Activated T-helper 1 cell treated with anti-CD3 and anti-CD28 coated beads, Interleukin-2, amount 50 U/mL, for 16 hours (primary cell): Measurements from ENCODE around the gene VSIR.

Source experiments
- DNase-seq, 2 donors: peaks; one replicate each; pipeline ENCODE4 v3.0.0-alpha.2; 2020; ENCODE audit warnings: low read depth in 1 of 2, low spot score in 1 of 2

Gene VSIR

DNA sequence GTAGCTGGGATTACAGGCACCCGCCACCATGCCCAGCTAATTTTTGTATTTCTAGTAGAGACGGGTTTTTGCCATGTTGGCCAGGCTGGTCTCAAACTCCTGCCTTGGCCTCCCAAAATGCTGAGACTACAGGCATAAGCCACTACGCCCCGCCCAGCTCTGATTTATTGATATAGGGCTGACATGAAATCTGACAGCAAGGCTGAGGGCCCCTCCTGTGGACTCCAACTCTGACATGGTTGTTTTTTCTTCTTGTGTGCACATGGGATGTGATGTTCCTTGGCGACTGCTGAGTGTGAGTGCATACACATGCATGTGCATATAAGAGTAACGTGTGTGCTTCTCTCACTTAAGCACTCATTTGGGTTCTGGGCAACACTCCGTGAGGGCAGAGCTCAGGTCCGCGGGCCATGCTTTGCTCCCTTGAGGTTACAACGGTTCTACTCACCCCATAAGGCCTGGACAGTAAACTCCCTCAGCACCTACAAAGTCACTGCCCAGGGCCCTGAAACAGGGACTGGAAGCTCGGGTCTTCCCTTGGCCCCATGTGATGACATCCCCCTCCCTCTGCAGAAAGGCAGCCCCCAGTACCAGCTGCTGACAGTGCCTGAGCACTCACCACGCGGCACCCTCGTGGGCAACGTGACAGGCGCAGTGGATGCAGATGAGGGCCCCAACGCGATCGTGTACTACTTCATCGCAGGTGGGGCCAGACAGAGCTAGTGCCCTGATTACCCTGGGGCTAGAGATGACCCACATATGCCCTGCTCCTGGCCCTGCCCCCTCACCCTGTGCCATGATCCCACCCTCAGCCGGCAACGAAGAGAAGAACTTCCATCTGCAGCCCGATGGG, 33.6 kb upstream of the VSIR start:
- DNase-seq, result no peak

DNA sequence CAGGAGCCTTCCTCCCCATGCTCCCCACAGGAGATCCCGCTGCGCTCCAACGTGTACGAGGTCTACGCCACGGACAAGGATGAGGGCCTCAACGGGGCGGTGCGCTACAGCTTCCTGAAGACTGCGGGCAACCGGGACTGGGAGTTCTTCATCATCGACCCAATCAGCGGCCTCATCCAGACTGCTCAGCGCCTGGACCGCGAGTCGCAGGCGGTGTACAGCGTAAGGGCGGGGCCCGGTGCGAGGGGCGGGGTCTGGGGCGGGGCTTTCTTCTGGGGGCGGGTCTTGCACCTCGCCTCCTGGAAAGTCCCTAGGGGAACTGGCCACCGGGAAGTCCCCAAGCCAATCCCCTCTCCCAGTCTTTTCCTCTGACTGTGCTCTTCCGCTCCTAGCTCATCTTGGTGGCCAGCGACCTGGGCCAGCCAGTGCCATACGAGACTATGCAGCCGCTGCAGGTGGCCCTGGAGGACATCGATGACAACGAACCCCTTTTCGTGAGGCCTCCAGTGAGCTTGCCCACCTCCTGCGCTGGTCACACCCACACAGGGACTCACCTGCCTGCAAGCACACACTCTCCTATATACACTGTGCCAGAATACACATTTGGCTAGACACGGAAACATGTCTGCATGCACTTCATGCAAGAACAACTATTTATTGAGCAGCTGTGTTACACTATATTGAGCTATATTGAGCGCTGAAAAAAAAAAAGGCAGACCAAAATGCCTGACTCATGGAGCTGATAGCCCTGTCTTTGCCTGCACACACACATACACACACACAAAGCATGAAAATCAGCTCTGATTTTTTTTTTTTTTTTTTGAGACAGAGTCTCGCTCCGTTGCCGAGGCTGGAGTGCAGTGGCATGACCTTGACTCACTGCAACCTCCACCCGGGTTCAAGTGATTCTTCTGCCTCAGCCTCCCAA, 32.7 kb upstream of the VSIR start:
- DNase-seq, result no peak

DNA sequence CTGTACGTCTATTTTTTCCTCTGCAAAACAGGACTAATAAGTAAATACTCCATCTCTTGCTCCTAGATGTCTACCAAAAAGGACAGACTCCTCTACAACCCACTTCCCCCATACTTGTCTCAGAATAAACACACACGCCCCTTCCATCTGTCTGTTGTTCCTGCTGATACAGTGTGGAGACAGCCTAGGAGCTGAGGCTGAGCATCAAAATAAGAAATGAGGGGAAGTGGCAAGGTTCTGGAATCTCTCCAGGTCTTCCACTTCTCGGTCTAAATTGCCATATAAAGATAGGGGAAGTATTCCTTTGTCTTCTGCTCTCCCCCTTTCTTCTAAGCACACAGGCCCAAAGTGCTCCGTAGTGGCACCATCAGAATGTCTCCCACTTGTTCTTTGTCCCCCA, 30.8 kb upstream of the VSIR start:
- no peak for DNase-seq

DNA sequence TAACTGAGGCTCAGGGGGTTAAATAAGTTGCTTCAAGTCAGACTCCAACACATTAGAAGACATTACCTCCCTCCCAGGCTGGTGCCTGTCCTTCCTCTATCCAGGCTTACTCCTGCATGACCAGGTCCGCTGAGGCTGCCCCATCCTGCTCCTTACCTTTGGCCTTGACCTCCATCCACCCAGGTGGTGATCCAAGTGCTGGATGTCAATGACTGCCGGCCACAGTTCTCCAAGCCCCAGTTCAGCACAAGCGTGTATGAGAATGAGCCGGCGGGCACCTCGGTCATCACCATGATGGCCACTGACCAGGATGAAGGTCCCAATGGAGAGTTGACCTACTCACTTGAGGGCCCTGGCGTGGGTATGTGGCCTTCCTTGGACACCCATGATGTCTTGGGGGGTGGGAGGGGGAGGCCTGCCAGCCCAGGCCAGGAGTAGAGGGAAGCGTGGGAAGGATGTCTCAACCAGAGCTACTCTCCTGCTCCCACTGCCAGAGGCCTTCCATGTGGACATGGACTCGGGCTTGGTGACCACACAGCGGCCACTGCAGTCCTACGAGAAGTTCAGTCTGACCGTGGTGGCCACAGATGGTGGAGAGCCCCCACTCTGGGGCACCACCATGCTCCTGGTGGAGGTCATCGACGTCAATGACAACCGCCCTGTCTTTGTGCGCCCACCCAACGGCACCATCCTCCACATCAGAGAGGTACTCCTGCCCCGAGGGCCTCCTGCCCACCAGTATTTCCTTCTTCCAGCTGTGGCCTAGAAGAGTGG, 29.6 kb upstream of the VSIR start:
- no peak for DNase-seq

DNA sequence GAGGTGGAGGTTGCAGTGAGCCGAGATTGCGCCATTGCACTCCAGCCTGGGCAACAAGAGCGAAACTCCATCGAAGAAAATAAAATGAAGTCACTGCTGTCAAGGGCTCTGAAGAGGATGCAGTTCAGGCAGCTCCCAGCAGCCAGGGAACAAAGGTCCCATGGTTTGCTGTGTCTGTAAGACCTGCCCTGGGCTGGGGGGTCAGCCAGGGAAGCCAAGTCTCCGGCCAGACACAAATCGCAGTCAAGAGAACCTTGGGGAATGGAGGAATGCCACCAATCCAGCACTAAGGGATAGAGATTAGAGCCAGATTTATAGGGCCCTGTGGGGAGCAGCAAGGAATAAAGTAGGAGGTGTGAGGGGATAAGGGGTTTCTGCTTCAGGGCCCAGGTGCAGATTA, 28.9 kb upstream of the VSIR start:
- no peak for DNase-seq

DNA sequence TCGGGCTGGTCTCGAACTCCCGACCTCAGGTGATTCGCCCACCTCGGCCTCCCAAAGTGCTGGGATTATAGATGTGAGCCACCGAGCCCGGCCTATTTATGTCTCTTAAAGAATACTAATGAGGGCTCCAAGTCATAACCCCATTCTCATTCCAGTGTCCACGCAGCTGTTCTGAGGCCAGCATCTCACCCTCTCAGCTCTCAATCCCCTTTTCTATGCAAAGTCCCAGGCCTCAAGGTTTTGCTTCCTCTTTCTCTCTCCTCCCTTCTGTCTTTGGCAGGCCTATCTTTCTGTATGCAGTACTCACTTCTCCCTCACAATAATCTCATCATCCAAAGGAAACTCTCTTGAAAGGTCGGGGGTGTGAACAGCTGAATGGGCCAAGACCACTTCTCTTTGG, 28.0 kb upstream of the VSIR start:
- no peak for DNase-seq

DNA sequence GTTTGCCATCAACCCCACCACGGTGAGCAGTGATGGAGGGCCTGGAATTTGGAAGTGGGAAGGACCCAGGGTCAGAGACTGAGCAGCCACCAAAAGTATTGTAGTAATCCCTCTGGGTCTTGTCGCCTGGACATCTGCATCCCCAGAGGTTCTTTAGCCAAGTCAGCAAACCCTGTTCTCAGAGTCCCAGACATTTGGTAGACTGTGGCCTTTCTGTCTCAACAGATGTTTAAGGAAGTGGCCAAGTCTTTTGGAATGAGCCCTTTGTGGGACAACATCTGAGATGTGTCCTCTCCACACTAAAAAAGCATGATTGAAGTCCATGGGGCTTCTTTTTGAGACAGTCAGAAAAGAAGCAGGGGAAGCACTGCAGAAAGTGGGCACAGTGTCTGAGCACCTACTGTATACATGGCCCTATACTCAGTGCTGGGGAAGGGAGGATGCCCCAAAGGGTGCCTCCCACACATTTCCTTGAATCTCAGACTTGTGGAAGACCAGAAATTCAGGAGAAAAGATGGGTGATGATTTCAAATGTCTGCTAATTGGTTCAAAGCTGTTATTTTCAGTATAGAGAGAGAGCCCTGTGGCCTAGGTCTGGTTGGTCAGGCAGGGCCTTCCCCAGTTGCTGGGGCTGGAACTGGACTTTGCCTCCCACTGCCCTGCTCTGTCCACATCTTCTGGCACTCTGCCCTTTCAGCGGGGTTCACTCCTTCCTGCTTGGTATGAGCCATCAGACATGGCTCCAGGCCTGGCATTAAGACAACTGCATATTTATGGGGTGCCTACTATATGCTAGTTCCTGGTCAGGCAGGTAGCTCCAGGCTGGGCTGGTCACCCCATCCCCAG, 26.5 kb upstream of the VSIR start:
- DNase-seq, result no peak

DNA sequence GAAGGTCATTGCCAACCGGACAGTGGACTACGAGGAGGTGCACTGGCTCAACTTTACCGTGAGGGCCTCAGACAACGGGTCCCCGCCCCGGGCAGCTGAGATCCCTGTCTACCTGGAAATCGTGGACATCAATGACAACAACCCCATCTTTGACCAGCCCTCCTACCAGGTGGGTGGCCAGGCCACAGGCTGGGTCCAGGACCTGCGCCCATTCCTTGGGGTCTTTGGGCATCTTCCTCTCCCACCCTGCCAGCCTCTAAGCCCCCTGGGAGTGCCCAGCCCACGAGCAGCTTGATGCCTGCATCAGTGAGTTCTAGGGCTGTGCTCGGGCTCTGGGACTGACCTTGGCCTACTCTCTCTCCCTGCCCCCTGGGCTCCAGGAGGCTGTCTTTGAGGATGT, 25.8 kb upstream of the VSIR start:
- DNase-seq, result no peak

DNA sequence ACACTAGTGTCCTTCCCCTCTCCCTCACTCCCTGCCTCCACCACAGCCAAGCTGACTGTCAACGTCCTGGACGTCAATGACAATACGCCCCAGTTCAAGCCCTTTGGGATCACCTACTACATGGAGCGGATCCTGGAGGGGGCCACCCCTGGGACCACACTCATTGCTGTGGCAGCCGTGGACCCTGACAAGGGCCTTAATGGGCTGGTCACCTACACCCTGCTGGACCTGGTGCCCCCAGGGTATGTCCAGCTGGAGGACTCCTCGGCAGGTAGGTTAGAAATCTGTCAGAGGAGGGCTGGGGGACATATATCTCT, 24.9 kb upstream of the VSIR start:
- DNase-seq, result no peak

DNA sequence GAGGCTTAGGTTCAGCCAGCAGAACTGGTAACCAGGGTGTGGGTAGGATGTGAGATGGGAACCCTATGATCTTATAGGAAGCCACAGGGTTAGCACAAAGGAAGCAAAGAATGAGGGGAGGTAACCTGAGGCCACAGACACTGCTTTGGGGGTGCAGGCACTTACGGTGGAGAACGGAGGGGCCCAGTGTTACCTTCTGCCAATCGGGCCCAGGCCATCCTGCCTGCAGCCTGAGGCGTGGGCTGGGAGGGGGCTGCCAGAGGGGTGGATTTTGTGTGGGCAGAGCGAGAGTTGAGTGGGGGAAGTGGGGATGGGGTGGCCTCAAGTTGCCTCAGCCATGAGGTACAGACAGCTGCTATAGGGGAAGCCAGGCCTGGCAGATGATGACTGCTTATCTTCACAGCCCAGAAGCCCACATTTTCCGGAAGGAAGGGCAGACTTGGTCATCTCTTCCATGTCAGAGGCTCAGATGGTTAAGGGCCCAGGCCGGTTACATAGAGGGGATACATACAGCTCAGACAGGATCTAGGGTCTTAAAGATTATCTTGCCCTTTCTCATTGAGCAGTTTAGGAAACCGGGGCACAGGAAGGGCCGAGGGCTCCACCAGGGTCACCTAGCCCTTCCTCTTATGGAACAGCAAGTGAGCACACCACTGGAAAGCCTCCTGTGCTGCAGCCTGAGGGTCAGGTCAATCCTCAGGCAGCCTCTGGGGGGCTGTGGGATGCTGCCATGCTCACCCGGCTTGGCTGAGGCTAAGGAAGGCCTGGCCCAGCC, 24.4 kb upstream of the VSIR start:
- DNase-seq, result no peak

DNA sequence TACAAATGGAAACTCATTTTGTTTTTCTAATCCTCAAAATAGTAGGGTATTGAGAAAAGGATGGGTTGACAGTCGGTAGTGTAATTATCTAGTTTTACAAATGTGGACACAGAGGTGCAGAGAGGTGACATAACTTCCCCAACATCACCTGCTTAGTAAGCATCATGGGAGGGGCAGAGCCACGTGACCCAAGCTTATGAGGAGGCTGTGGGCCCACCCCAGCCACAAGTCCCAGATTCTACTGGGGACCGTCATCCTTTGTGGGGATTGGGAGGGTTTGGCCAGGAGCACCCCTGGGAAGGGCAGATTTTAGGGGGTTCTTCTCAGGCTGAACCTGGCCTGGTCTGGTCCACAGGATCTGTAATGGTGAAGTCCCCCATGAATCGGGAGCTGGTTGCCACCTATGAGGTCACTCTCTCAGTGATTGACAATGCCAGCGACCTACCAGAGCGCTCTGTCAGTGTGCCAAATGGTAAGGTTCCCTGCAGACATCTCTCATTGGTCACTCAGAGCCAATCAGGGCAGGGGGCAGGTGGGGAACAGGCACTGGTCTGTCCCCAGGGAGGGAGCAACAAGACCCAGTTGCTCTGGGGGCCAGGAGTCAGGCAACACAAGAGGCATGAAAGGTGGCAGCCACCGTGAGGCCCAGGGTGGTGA, 23.6 kb upstream of the VSIR start:
- no peak for DNase-seq

DNA sequence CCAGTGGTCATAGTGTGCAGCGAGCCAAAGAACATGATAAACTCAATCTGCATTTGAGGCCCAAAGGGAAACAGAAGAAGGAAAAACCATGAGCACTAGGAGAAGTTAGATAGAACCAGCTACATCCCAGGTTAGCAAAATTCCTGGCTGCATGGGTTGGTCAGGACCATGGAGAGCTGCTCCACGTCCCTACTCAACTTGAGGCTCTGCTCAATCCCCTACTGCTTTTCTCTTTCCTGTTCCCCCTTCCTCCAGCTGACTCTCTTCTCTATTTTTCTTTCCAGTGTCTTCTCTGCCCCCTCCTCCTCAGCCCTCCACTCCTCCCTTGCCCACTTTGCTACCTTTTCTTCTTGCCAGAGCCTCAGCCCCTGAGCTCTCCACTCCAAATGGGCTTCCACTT, 21.9 kb upstream of the VSIR start:
- DNase-seq, result no peak

DNA sequence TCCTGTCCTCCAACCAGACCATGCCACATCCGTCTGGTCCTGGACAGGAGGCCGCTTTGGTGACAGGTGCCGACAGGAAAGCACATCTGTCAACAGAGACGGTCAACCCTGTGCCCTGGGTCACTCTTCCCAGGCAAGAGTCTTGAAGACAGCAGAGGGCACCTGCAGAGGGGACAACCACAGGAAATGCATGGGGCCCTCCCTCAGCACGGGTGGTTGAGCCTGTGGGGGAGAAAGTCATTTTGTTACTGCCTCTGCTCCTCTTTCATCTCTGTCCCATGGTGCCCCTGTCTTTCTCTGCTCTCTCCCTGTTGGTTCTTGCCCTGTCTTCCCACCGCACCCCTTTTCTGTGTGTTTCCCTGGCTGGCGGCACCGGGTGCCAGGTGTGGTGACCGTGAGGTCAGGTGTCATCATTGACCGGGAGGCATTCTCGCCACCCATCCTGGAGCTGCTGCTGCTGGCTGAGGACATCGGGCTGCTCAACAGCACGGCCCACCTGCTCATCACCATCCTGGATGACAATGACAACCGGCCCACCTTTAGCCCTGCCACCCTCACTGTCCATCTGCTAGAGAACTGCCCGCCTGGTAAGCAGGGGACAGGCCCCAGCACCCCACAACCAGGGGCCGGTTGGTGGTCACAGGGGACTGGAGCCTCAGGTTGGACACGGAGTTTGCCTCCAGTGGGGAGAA, 17.6 kb upstream of the VSIR start:
- DNase-seq, result no peak

DNA sequence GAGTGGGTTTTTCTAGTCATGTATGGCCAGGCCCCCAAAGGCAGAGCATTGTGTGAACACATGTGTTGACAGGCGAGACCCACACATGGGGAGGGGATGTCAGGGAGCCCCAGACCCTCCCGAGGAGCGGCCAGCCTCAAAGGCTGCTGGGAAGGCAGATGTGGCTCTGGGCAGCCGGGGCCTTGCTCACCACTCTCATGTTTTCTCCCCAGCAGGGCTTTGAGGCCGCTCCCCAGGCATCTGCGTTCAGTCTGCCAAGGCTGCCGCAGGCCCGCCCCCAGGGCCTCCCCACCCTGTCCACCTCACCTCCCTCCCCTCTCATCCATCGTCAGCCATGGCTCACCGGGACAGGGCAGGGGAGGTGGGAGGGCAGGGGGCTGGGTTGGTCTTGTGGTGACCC, 16.6 kb upstream of the VSIR start:
- DNase-seq, result no peak

DNA sequence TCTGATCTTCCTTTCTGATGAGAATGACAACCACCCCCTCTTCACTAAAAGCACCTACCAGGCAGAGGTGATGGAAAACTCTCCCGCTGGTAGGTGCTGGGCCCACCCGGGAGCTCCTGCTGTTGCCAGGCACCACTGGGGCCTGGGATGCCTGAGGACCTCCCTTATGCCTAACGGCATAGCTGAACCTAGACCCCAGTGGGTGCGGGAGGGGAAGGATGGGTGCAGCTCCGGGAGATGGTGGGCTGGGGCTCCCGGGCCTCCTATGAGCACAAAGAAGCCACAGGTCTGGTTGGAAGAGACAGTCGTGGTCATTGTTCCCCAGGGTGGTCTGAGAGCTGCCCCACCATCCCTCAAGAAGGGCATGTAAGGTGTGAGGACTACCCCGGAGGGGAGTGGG, 15.6 kb upstream of the VSIR start:
- no peak for DNase-seq

DNA sequence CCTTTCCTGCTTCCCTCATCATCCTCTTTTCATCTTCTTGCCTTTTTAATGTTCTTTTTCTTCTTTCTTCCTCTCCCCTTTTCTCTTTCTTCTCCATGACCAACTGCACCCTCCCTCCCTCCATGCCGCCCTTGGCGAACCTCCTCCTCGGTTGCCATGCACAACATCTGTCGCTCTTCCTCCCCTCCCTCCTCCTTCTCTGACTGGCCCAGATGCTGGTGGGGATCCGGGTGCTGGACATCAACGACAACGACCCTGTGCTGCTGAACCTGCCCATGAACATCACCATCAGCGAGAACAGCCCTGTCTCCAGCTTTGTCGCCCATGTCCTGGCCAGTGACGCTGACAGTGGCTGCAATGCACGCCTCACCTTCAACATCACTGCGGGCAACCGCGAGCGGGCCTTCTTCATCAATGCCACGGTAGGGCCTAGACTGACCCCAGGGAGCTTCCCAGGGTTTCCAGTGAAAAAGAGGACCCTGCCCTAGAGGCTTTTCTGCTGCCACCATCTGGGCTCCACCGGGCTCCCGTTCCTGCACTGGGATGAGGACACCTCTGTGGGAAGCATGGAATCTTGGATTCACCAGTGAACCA, 11.5 kb upstream of the VSIR start:
- no peak for DNase-seq

DNA sequence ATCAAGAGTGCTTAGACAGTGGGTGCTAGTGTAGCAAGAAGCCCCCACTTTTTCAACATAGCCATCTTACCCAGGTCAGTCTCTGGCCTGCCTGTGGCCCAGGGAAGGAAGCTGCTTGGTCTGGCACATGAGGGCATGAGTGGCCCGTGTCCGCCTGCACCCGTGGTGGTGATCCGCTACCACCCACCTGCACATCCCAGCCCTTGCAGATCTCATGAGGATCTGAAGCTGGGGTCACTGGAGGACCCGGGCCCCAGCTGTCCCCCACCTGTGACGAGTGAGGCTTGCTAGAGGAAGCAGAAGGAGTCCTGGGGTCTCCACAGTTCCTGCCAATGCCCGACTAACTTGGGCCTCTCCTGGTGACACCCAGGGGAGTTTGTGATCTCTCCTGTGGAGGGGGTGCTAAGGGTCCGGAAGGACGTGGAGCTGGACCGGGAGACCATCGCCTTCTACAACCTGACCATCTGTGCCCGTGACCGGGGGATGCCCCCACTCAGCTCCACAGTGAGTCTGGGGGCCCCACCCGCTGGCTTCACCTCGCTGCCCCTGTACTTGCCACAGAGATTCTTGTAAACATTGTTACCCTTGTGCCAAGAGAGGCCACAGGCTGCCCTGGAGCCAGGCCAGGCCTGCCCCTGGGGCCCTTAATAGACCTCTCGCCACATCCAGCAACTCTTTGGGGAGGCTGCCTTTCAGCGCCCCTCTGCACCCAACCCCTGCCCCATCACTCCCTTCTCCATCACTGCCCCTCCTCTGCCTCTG, 10.8 kb upstream of the VSIR start:
- DNase-seq, result no peak
